HG03565 (cell line): ENCODE data around the gene PELI2.

Source experiments
- ATAC-seq: cut with Tn5 transposase; IDR thresholded peaks from one replicate; pipeline ENCODE4 v1.9.1; 2021; ENCODE audit warnings: mild to moderate bottlenecking, moderate library complexity; ENCODE audit not compliant: unreplicated experiment

PELI2 gene

GRCh38 chr14:56224691-56225681, 106.8 kb downstream of the PELI2 start:
- ATAC-seq, result no peak

GRCh38 chr14:56235388-56235787, 117.2 kb downstream of the PELI2 start:
- ATAC-seq, result no peak

- no peak for ATAC-seq
Observed at GRCh38 chr14:56237398-56237797, 119.2 kb downstream of the PELI2 start.

GRCh38 chr14:56241461-56241860, 123.2 kb downstream of the PELI2 start:
- ATAC-seq, result no peak

GRCh38 chr14:56243110-56243509, 124.9 kb downstream of the PELI2 start:
- no peak for ATAC-seq

GRCh38 chr14:56244138-56244789, 126.1 kb downstream of the PELI2 start:
- ATAC-seq, result no peak

- ATAC-seq, result no peak
Observed at GRCh38 chr14:56247495-56248200, 129.4 kb downstream of the PELI2 start.

- no peak for ATAC-seq
Observed at GRCh38 chr14:56248442-56248841, 130.2 kb downstream of the PELI2 start.

GRCh38 chr14:56261046-56261445, 142.8 kb downstream of the PELI2 start:
- no peak for ATAC-seq

GRCh38 chr14:56262530-56262929, 144.3 kb downstream of the PELI2 start:
- no peak for ATAC-seq

- ATAC-seq, result no peak
Observed at GRCh38 chr14:56268039-56268438, 149.8 kb downstream of the PELI2 start.

- no peak for ATAC-seq
Observed at GRCh38 chr14:56268673-56269072, 150.5 kb downstream of the PELI2 start.

- ATAC-seq, result no peak
Observed at GRCh38 chr14:56270921-56271320, 152.7 kb downstream of the PELI2 start.

GRCh38 chr14:56271970-56272369, 153.8 kb downstream of the PELI2 start:
- no peak for ATAC-seq

GRCh38 chr14:56273155-56273554, 154.9 kb downstream of the PELI2 start:
- no peak for ATAC-seq

GRCh38 chr14:56273951-56274350, 155.7 kb downstream of the PELI2 start:
- ATAC-seq, result no peak

GRCh38 chr14:56274556-56274955, 156.3 kb downstream of the PELI2 start:
- ATAC-seq, result no peak

GRCh38 chr14:56276108-56276507, 157.9 kb downstream of the PELI2 start:
- ATAC-seq, result no peak

- ATAC-seq, result no peak
Observed at GRCh38 chr14:56278383-56278782, 160.2 kb downstream of the PELI2 start.

- no peak for ATAC-seq
Observed at GRCh38 chr14:56280843-56281242, 162.6 kb downstream of the PELI2 start.

GRCh38 chr14:56282179-56282578, 164.0 kb downstream of the PELI2 start:
- ATAC-seq, result no peak
